Measurements from ENCODE around the gene FAM217A. TPM values are rescaled to one million over a fixed set of nuclear protein-coding genes. Genes with fewer than 3 reads are reported as not detected.

The FAM217A gene
- total and polyA plus RNA-seq, 7 donors = not detected

GRCh38 chr6:4030669-4031068, 48.3 kb downstream of the FAM217A start:
- peaks cover 0 to 18% of the 10 kb centered on the region in 2 donors for H3K36me3 ChIP-seq (ENCODE audit: insufficient read depth in 1 of 2, low read depth in 1 of 2)
- intact Hi-C loops (cut with DNase I) = no loop called here

DNA sequence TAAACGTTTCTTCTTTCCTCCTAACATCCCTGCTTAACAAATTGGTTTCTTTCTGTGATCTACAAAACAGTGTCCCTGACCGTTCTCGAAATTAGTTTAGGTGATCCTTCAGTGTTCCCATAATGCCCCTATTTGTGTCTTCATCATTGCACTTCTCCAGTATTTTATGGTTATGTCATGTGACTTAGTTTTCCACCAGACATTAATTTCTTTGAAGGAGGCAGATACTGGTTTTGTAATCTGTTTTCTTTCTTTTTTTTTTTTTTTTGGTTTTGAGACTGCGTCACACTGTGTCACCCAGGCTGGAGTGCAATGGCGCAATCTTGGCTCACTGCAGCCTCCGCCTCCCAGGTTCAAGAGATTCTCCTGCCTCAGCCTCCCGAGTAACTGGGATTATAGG, 49.2 kb downstream of the FAM217A start:
- H3K9me3 ChIP-seq = no peaks in the 10 kb centered on the region
- intact Hi-C loops (cut with DNase I) = no loop called here
- WGBS, 3 donors = 84 to 88% (median 84%) methylated on average over 7 of the region's 7 CpGs
- no peak for TF ChIP-seq CTCF (IDR thresholded peaks at IDR 0.05)
- H3K27me3 ChIP-seq (ENCODE audit: insufficient read depth in 3 of 3, low read length in 2 of 3) = no peaks in the 10 kb centered on the region
- H3K4me3 ChIP-seq = no peak overlapping the region
- H3K4me1 ChIP-seq = peaks cover 48% of the 10 kb centered on the region
- no peak for ATAC-seq
- H3K27ac ChIP-seq = no peak overlapping the region
- DNase-seq = no peak
- peaks cover 0 to 18% of the 10 kb centered on the region in 2 donors for H3K36me3 ChIP-seq (ENCODE audit: insufficient read depth in 1 of 2, low read depth in 1 of 2)

More at GRCh38 chr6:4030669-4031068, 48.3 kb downstream of the FAM217A start:
- no peak for TF ChIP-seq CTCF (IDR thresholded peaks at IDR 0.05)
- WGBS, 3 donors = 73 to 84% (median 76%) methylated on average over 2 of the region's 2 CpGs
- Histone ChIP-seq H3K27ac (no peak overlapping the region), H3K4me3 (no peak overlapping the region), H3K9me3 (no peaks in the 10 kb centered on the region), H3K4me1 (peaks cover 39% of the 10 kb centered on the region), H3K27me3 (ENCODE audit: insufficient read depth in 3 of 3, low read length in 2 of 3) (no peaks in the 10 kb centered on the region)
- ATAC-seq = no peak
- no peak for DNase-seq

DNA sequence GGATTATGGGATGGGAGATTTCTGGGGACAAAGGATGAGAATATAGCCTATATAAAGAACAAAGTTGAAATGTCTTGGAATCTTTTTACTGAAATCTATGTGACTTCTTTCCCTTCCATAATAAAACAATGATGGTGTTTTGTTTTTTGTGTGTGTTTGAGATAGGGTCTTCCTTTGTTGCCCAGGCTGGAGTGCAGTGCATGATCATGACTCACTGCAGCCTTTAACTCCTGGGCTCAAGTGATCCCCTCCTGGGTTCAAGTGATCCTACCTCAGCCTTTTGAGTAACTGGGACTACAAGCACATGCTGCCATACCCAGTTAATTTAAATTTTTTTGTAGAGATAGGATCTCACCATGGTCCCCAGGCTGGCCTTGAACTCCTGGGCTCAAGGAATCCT, 50.9 kb downstream of the FAM217A start:
- intact Hi-C loops (cut with DNase I) = no loop called here
- no peak for TF ChIP-seq CTCF (IDR thresholded peaks at IDR 0.05)
- peaks cover 54% of the 10 kb centered on the region for H3K4me1 ChIP-seq
- DNase-seq = no peak
- no peak for ATAC-seq
- no peak overlapping the region for H3K27ac ChIP-seq
- peaks cover 0 to 18% of the 10 kb centered on the region in 2 donors for H3K36me3 ChIP-seq (ENCODE audit: insufficient read depth in 1 of 2, low read depth in 1 of 2)
- no peaks in the 10 kb centered on the region for H3K27me3 ChIP-seq (ENCODE audit: insufficient read depth in 3 of 3, low read length in 2 of 3)
- no peak overlapping the region for H3K4me3 ChIP-seq
- H3K9me3 ChIP-seq = no peaks in the 10 kb centered on the region

DNA sequence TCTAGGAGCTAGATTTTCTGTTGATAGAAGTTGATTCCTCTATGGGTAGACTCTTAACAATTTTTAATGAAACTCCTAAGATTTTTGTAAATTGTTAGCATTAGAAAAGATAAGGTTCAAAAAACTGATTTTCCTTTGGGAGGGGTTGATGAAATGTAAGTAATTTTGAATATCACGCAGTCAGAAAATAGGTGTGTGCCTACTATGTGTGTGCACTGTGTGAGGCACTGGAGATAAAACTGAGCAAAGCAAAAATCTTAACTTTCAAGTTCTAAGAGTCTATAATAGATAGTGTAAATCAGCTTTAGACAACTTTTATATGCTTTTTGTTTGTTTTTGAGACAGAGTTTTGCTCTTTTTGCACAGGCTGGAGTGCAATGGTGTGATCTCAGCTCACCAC, 53.3 kb downstream of the FAM217A start:
- DNase-seq (no peak), ATAC-seq (no peak)
- TF ChIP-seq CTCF (IDR thresholded peaks at IDR 0.05) = no peak
- H3K27ac ChIP-seq = no peak overlapping the region
- intact Hi-C loops (cut with DNase I) = no loop called here
- no peaks in the 10 kb centered on the region for H3K27me3 ChIP-seq (ENCODE audit: insufficient read depth in 3 of 3, low read length in 2 of 3)
- WGBS, 3 donors = 100% methylated on average over 1 of the region's 1 CpG
- no peaks in the 10 kb centered on the region for H3K9me3 ChIP-seq
- H3K4me3 ChIP-seq = no peak overlapping the region
- peaks cover 53% of the 10 kb centered on the region for H3K4me1 ChIP-seq
- H3K36me3 ChIP-seq (ENCODE audit: insufficient read depth in 1 of 2, low read depth in 1 of 2) = no peaks in the 10 kb centered on the region

GRCh38 chr6:4023240-4023639, 55.7 kb downstream of the FAM217A start:
- DNase-seq (no peak), ATAC-seq (no peak)
- Histone ChIP-seq H3K27ac (peak overlapping the region; percentile 96), H3K27me3 (ENCODE audit: insufficient read depth in 3 of 3, low read length in 2 of 3) (no peaks in the 10 kb centered on the region), H3K36me3 (ENCODE audit: insufficient read depth in 1 of 2, low read depth in 1 of 2) (no peaks in the 10 kb centered on the region), H3K4me3 (peak overlapping the region; percentile 86), H3K4me1 (peaks cover 64% of the 10 kb centered on the region), H3K9me3 (no peaks in the 10 kb centered on the region)
- no peak for TF ChIP-seq CTCF (IDR thresholded peaks at IDR 0.05)
- intact Hi-C loops (cut with DNase I) = no loop called here
- WGBS, 3 donors = 13 to 23% (median 20%) methylated on average over 1 of the region's 1 CpG
